C4-2B (cell line): ENCODE measurements around the gene HOXA7.

Source experiments
- ZFX ChIP-seq: fragments of 450-650 bp; IDR thresholded peaks from 2 replicates; pipeline ENCODE4 v1.6.1; 2017
- TF ChIP-seq, protein P1 (sequence below): fragments of 450-650 bp; conservative IDR thresholded peaks from 2 replicates; pipeline ENCODE4 v1.5.1; 2017; ENCODE audit warnings: mild to moderate bottlenecking

DNA sequence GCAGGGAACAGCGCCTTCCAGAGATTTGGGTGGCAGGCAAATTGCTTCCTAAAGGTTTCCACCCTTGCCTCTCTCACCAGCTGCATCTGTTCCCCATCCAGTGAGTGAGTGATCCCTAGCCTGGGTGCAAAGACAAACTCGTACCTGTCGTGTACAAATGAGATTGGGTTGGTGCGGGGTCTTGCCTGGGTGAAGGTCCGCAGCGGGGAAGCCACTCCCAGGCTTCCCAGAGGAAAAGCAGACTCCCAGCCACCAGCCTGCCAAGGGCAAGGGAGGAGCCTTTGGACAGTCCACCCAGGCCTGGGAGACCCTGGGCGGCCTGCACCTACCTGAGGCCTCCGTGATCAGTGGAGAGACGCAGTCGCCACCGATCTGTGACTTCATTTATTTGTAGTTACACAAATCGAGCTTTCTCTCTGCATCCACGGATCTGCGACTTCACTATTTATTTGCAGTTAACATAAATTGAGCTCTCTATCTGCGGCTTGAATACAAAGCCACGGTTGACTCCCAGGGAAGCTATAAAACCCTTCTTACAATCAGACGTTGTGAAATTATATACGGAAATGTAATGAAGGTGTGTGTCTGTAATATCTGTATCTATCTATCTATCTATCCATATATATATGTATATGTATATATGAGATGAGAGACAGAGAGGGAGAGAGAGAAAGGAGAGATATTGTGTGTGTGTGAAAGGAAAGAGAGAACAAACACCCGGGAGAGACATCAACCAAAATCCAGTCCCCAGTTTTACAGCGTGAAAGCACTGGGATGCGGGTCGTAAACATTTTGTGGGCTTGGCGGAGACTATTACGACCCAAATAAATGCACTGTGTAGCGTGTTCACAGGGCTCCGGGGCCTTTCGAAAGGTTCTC is 3.0 kb upstream of the HOXA7 start:
- TF ChIP-seq, protein P1, sequence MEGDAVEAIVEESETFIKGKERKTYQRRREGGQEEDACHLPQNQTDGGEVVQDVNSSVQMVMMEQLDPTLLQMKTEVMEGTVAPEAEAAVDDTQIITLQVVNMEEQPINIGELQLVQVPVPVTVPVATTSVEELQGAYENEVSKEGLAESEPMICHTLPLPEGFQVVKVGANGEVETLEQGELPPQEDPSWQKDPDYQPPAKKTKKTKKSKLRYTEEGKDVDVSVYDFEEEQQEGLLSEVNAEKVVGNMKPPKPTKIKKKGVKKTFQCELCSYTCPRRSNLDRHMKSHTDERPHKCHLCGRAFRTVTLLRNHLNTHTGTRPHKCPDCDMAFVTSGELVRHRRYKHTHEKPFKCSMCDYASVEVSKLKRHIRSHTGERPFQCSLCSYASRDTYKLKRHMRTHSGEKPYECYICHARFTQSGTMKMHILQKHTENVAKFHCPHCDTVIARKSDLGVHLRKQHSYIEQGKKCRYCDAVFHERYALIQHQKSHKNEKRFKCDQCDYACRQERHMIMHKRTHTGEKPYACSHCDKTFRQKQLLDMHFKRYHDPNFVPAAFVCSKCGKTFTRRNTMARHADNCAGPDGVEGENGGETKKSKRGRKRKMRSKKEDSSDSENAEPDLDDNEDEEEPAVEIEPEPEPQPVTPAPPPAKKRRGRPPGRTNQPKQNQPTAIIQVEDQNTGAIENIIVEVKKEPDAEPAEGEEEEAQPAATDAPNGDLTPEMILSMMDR: no peak
- TF ChIP-seq ZFX: no peak
